ENCODE data around the gene ACR. TPM values are rescaled to one million over a fixed set of nuclear protein-coding genes. Genes with fewer than 3 reads are reported as not detected.

The ACR gene
- total RNA-seq, 1 donor from 2014 or later: 0.43 TPM

DNA sequence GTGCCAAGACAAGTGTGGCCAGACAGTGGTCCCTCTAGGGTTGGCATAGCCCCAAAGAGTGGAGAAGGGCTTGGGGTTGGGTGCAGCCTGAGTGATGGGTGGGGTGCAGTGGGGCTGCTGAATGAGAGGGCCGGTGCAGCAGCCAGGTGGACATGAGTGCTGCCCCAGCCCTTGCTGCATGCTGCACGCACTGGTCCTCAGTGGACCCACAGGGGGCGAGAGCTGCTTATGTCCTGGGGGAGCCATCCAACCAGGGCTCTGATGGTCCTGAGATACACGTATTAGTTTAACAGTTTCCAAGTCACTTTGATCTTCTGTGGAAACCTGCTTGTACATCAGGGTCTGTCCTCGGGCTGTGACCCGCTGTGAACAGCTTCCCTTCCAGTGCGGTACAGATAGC lies 23.9 kb upstream of the ACR start:
- peak; percentile 31 for DNase-seq
- no peak for ATAC-seq (ENCODE audit: poor library complexity)
- intact Hi-C loops (cut with DNase I): no loop called here

DNA sequence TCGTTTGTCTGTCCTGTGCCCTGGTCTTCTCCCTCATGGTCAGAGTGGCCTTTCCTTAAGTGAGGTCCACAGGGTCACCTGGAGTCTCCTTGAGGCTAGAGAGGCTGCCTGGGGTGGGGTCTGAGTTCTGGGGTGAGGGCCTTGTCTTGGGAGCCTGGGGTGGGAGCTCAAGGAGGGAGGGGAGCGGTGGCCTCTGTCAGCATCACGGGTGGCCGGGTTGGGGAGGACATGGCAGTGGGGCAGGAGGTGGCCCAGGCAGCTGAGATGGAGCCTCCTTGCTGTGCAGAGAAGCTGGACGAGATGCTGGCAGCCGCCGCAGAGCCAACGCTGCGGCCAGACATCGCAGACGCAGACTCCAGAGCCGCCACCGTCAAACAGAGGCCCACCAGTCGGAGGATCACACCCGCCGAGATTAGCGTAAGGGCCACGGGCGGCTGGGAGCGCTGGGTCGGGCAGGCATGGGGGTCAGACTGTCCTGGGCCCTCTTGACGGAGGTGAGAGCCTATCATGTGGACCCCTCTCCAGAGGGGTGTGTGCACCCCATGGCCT lies 23.3 kb upstream of the ACR start:
- DNase-seq (peak; percentile 30), ATAC-seq (ENCODE audit: poor library complexity) (no peak)

DNA sequence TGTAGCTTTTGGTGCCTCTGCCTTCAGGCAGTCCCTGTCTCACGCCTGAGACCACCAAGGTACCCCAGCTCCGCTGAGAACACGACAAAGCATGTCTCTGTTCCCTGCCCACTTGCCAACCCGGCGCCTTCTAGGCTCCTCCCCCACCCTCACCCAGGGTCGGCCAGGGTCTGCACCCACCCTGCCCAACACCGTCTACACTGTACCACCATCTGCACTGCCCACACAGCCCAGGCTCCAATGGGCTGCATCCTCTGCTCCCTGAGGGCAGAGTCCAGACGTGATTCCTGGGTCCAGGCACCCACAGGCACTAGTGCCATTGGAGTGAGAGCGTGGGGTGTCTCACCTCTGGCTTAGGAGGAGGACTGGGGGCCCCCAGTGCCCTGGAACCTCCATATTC lies 22.8 kb upstream of the ACR start:
- DNase-seq: peak; percentile 8
- intact Hi-C loops (cut with DNase I): no loop called here
- ATAC-seq (ENCODE audit: poor library complexity): no peak

More for the DNA sequence above, 23.3 kb upstream of the ACR start:
- intact Hi-C loops (cut with DNase I): no loop called here

DNA sequence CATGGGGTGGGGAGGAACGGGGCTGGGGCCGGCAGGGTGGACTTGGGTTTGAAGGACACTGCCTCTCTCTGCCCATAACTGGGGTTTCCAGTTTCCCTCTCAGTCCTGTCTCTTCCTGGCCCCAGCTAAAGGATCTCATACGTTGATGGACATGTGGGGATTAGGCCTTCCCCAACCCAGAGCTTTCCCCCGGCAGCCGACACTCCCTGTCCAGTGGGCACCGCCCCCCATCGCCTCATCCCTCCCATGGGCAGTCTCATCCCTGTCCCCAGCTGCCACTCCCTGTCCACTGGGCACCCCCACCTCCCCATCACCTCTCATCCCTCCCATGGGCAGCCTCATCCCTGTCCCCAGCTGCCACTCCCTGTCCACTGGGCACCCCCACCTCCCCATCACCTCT lies 22.2 kb upstream of the ACR start:
- DNase-seq (no peak), ATAC-seq (ENCODE audit: poor library complexity) (no peak)

DNA sequence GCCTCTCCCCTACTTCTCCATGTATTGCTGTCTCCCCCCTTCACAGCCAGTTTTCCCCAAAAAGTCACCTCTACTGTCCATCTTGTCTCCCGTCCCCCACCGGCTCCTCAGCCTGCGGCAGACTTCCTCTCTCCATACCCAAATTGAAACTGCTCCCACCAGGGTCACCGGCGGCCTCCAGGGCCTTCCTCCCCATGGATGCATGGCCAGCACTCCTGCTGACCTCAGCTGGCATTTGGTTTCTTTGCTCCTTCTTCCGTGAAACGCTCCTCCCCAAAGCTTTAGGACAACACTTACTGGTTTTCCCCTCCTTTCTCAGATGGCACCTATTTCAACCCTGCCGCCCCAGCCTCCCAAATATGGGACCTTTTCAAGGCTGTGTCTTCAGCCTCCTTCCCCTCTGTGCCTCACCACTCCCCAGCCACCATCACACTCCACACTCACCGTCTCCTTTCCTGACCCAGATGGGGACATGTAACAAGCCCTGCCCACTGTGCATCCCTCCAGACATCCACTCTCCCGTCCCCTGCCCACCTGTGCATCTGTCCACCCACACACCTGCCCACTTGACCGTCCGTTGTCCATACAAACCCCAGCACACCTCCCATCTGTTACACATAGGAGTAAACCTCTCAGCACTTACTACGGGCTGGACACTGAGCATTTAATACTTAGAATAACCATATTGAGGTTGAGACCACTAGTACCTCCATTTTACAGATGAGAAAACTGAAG lies 21.5 kb upstream of the ACR start:
- no peak for ATAC-seq (ENCODE audit: poor library complexity)

More for the DNA sequence above, 22.2 kb upstream of the ACR start:
- intact Hi-C loops (cut with DNase I): no loop called here

DNA sequence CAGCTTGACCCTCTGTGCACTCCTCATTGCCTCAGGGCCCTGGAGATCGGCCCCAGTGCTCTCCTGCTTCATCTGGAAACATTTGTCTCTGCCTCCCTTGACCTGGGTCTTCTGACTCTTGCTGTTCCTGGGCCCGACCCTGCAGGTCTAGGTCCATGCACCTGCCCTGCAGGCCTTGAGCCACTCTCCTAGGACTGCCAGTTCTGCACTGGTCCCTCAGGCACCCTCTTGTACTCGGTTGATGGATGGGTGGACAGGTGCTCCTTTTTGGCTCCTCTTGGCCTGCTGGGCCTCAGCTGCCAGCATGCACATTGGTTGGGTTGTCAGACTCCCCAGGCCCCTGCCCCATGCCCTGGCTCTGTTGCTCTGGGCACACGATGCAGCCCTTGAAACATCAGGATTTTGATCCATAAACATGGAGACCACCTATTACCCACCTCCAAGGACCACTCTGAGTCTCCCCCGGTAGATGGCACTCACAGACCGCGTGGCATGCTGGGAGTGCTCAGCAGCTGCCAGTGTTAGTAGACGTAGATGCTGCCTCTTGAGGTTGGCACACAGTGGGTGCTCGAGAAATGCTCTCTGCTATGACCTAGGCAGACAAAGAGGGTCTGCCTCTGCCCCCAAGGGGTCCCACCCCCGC lies 20.2 kb upstream of the ACR start:
- no peak for ATAC-seq (ENCODE audit: poor library complexity)

More for the DNA sequence above, 21.5 kb upstream of the ACR start:
- DNase-seq: no peak
- intact Hi-C loops (cut with DNase I): no loop called here

DNA sequence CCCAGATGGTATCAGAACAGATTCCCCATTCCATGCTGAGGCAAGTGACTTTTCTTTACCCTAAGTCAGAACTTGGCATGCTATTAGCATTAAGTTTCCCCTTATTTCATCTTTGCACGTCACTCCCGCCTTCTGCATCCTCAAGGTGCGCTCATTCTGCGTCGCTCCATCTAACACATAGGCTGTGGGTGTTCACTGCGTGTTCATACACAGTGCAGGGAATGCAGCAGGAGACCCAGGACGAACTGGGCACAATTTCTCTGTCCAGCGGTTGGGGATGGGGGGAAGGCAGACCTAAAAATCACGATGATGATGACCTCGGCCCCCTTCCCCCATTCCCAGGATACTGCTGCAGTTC lies 19.7 kb upstream of the ACR start:
- DNase-seq: no peak
- ATAC-seq (ENCODE audit: poor library complexity): no peak
- intact Hi-C loops (cut with DNase I): no loop called here

More for the DNA sequence above, 20.2 kb upstream of the ACR start:
- intact Hi-C loops (cut with DNase I): no loop called here
- DNase-seq: no peak

DNA sequence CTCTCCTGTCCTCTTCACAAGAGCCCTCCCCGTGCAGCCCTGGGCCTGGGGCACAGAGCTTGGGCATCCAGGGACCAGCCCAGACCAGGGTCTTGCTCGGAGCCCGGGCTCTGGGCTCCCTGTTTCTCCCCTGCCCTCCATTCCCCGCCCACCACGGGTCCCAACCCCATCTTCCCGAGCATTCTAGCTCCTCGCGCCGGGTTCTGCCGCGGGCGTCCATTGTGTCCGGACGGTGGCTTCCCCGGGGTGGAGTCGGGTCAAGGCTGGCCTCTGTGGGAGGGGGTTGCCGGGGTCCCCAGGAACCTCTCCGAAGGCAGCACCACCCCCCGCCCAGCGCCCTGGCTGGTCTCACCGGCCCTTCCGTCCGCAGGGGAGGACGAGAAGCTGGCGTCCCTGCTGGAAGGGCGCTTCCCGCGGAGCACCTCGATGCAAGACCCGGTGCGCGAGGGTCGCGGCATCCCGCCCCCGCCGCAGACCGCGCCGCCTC lies 18.1 kb upstream of the ACR start:
- intact Hi-C loops (cut with DNase I): no loop called here
- no peak for ATAC-seq (ENCODE audit: poor library complexity)
- no peak for DNase-seq

DNA sequence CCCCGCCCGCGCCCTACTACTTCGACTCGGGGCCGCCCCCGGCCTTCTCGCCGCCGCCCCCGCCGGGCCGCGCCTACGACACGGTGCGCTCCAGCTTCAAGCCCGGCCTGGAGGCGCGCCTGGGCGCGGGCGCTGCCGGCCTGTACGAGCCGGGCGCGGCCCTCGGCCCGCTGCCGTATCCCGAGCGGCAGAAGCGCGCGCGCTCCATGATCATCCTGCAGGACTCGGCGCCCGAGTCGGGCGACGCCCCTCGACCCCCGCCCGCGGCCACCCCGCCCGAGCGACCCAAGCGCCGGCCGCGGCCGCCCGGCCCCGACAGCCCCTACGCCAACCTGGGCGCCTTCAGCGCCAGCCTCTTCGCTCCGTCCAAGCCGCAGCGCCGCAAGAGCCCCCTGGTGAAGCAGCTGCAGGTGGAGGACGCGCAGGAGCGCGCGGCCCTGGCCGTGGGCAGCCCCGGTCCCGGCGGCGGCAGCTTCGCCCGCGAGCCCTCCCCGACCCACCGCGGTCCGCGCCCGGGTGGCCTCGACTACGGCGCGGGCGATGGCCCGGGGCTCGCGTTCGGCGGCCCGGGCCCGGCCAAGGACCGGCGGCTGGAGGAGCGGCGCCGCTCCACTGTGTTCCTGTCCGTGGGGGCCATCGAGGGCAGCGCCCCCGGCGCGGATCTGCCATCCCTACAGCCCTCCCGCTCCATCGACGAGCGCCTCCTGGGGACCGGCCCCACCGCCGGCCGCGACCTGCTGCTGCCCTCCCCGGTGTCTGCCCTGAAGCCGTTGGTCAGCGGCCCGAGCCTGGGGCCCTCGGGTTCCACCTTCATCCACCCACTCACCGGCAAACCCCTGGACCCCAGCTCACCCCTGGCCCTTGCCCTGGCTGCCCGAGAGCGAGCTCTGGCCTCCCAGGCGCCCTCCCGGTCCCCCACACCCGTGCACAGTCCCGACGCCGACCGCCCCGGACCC lies 17.4 kb upstream of the ACR start:
- ATAC-seq (ENCODE audit: poor library complexity) (no peak), DNase-seq (no peak)
- intact Hi-C loops (cut with DNase I): no loop called here

DNA sequence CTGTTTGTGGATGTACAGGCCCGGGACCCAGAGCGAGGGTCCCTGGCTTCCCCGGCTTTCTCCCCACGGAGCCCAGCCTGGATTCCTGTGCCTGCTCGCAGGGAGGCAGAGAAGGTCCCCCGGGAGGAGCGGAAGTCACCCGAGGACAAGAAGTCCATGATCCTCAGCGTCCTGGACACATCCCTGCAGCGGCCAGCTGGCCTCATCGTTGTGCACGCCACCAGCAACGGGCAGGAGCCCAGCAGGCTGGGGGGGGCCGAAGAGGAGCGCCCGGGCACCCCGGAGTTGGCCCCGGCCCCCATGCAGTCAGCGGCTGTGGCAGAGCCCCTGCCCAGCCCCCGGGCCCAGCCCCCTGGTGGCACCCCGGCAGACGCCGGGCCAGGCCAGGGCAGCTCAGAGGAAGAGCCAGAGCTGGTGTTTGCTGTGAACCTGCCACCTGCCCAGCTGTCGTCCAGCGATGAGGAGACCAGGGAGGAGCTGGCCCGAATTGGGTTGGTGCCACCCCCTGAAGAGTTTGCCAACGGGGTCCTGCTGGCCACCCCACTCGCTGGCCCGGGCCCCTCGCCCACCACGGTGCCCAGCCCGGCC lies 16.7 kb upstream of the ACR start:
- ATAC-seq (ENCODE audit: poor library complexity) (no peak), DNase-seq (no peak)

DNA sequence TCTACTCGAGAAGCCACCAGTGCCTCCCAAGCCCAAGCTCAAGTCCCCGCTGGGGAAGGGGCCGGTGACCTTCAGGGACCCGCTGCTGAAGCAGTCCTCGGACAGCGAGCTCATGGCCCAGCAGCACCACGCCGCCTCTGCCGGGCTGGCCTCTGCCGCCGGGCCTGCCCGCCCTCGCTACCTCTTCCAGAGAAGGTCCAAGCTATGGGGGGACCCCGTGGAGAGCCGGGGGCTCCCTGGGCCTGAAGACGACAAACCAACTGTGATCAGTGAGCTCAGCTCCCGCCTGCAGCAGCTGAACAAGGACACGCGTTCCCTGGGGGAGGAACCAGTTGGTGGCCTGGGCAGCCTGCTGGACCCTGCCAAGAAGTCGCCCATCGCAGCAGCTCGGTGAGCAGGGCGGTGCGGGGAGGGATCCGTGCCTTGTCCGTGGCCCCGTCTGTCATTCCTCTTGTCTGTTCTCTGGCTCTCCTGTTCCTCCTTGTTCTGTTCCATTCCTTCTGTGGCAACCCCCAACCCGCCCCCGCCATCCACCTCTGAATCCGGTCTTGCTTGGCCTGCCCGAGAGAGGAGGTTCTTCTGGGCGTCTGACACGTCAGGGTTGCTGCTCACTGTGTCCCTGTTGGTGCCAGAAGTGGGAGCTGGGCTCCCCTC lies 15.8 kb upstream of the ACR start:
- DNase-seq (no peak), ATAC-seq (ENCODE audit: poor library complexity) (no peak)
- intact Hi-C loops (cut with DNase I): no loop called here

More for the DNA sequence above, 16.7 kb upstream of the ACR start:
- intact Hi-C loops (cut with DNase I): no loop called here

DNA sequence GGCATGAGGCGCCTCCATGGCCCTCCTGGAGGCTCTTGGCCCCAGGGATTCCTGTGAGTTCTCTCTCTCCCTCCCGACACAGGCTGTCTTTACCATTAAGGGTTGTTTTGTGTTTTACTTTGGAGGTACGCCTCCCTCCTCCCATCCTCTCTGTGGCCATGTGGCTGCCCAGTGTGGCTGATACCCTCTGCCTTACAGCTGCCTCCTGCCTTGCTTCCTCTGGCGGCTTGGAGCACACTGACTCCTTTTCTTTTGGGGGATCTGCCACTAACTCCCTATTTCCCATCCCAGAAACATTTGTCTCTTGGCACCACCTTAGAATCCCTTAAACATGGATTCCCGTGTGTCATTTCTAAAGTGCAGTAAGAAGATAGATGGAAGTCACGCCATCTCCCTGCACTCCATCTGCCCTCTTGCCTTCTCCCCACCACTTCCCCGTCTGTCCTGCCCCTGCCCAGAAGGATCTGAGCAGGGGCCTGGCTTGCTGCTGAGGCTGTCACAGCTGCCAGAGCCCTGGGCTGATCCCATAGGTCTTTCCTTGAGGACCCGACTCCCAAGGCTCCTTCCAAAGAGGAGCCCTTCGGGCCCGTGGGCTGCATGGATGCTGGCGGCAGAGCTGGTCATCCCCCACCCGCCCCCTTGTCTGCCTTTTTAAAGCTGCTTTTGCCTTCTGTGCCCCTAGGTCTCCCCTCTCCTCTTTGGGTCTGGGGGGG lies 15.1 kb upstream of the ACR start:
- DNase-seq (no peak), ATAC-seq (ENCODE audit: poor library complexity) (no peak)
- intact Hi-C loops (cut with DNase I): no loop called here

DNA sequence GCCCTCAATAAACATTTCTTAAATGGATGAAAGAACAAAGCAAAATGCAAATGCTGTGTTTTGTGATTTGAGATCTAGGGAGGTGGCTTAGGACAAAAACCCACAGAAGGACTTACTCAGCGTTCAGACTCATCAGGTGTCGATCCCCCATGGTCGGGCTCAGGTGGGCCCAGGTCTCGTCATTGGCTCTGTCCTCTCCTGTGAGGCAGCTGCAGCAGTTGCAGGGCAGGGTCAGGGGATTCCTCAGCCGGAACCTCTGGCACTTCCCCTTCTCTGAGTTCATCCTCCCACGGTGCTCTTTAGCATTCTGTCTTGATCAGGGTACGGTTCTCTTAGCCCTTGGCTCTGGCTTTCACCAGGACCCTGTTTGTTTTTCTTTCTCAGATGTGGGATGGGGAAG lies 14.0 kb upstream of the ACR start:
- DNase-seq (no peak), ATAC-seq (ENCODE audit: poor library complexity) (no peak)
- intact Hi-C loops (cut with DNase I): no loop called here

DNA sequence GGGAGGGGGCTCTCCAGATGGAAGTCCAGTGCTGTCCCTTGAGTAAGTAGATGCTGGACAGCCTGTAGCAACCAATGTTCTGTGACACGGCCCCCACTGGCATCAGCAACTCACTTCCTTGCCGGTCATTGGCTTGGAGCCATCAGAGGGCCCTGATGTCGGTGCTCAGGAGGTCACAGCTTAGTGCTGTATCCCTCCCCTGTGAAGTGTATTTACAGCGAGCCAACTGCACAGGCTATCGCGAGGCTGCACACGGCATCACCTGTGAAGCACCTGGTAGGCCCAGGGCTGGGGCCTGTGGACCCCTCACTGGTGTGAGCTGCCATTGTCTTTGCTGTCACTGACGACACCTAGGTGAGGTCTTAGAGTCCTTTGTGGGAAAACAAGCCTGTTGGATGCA lies 13.4 kb upstream of the ACR start:
- intact Hi-C loops (cut with DNase I): no loop called here
- peak; percentile 5 for DNase-seq
- ATAC-seq (ENCODE audit: poor library complexity): no peak

DNA sequence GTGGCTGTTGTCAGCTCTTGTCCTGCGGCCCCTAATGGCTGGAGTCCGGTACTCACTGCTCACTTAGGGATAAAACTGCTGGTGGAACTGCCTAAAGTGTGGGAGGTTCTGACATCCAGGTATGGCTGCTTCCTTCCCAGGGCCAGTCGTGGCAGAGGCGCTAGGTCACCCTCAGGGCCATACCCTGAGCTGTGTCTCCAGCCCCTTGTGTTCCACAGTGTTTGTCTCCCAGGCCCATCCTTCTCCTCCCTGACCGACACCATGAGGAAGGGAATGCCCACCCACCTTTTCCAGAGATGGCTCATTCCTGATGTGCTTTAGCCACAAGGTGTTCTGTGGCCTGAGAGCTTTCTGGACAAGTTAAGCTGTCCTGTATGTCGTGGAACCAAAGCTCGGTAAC lies 12.4 kb upstream of the ACR start:
- DNase-seq (peak; percentile 5), ATAC-seq (ENCODE audit: poor library complexity) (no peak)
- intact Hi-C loops (cut with DNase I): no loop called here

DNA sequence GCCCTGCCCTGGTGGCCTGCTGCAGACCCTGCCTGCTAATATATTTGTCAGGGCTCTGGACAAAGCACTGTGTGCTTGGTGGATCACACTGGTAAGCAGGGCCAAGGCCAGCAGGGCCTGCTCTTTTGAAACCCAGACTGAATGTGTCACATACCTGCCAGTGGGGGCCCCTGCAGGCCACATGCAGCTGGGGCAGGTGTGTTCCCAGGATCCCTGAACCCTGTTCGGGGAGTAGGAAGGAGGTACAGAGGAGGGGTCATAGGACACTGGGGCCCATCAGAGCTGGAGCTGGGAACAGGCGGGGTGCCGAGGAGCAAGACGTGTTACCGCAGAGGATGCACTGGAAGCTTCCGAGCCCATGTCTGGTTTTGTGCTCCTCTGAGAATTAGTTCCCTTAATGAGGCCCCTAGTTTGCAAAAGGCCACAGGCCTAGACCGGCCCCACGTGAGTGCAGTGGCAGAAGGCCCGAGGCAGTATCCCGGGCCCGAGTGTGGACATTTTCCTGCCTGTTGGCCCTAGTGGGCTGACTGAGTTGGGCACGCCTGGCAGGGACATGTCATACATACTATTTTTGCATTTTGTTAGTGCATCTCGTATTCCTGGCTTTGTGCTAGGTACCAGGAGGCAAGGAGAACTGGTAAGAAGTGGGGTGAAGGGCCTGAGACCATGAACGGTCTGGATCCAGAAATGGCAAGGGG lies 11.2 kb upstream of the ACR start:
- intact Hi-C loops (cut with DNase I): no loop called here
- DNase-seq (peak; percentile 23), ATAC-seq (ENCODE audit: poor library complexity) (no peak)

Measured in Right ventricle myocardium superior (tissue), 1 donor.